BE2C (cell line): Measurements from ENCODE around the gene ERFE.

Experiments
- DNase-seq: peaks from one replicate; pipeline ENCODE4 v3.0.0-alpha.2; 2020
- H3K27me3 ChIP-seq: fragments of 250-450 bp; sonication (Bioruptor Pico); 2 replicates; pipeline ENCODE4 v1.5.1; 2020; ENCODE audit warnings: mild to moderate bottlenecking
- H3K36me3 ChIP-seq: fragments of 250-450 bp; sonication (Bioruptor Pico); 2 replicates; pipeline ENCODE4 v1.5.1; 2020; ENCODE audit warnings: mild to moderate bottlenecking
- H3K4me1 ChIP-seq: fragments of 250-450 bp; sonication (Bioruptor Pico); 2 replicates; pipeline ENCODE4 v1.5.1; 2020
- H3K4me3 ChIP-seq: 2 replicates; pipeline ENCODE4 v1.5.1; 2011; ENCODE audit warnings: low read depth, low read length
- H3K9me3 ChIP-seq: fragments of 250-450 bp; sonication (Bioruptor Pico); 2 replicates; pipeline ENCODE4 v1.5.1; 2020
- TF ChIP-seq, protein P1 (sequence below): IDR thresholded peaks from 2 replicates; pipeline ENCODE4 v1.5.1; 2012; ENCODE audit warnings: mild to moderate bottlenecking, low read depth, low read length

Gene ERFE

GRCh38 chr2:238171575-238172187 is 12.9 kb downstream of the ERFE start:
- no peak overlapping the region for H3K4me3 ChIP-seq
- TF ChIP-seq, protein P1, sequence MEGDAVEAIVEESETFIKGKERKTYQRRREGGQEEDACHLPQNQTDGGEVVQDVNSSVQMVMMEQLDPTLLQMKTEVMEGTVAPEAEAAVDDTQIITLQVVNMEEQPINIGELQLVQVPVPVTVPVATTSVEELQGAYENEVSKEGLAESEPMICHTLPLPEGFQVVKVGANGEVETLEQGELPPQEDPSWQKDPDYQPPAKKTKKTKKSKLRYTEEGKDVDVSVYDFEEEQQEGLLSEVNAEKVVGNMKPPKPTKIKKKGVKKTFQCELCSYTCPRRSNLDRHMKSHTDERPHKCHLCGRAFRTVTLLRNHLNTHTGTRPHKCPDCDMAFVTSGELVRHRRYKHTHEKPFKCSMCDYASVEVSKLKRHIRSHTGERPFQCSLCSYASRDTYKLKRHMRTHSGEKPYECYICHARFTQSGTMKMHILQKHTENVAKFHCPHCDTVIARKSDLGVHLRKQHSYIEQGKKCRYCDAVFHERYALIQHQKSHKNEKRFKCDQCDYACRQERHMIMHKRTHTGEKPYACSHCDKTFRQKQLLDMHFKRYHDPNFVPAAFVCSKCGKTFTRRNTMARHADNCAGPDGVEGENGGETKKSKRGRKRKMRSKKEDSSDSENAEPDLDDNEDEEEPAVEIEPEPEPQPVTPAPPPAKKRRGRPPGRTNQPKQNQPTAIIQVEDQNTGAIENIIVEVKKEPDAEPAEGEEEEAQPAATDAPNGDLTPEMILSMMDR, result no peak
- no peak for DNase-seq
- H3K4me1 ChIP-seq, result peaks cover 8% of the 10 kb centered on the region
- H3K27me3 ChIP-seq, result no peaks in the 10 kb centered on the region
- H3K9me3 ChIP-seq, result no peaks in the 10 kb centered on the region
- peaks cover 51% of the 10 kb centered on the region for H3K36me3 ChIP-seq

- TF ChIP-seq, protein P1, result no peak
- H3K4me1 ChIP-seq, result peaks cover 8% of the 10 kb centered on the region
- peaks cover 59% of the 10 kb centered on the region for H3K36me3 ChIP-seq
- H3K27me3 ChIP-seq, result no peaks in the 10 kb centered on the region
- no peak for DNase-seq
- no peaks in the 10 kb centered on the region for H3K9me3 ChIP-seq
- no peak overlapping the region for H3K4me3 ChIP-seq
Measured at GRCh38 chr2:238172439-238172838, 13.7 kb downstream of the ERFE start.

GRCh38 chr2:238173692-238174091 is 14.9 kb downstream of the ERFE start:
- H3K4me1 ChIP-seq, result peaks cover 8% of the 10 kb centered on the region
- no peaks in the 10 kb centered on the region for H3K27me3 ChIP-seq
- TF ChIP-seq, protein P1, result peak; percentile 47
- peaks cover 65% of the 10 kb centered on the region for H3K36me3 ChIP-seq
- no peaks in the 10 kb centered on the region for H3K9me3 ChIP-seq
- DNase-seq, result no peak
- H3K4me3 ChIP-seq, result no peak overlapping the region

GRCh38 chr2:238174291-238174690 is 15.5 kb downstream of the ERFE start:
- DNase-seq, result no peak
- TF ChIP-seq, protein P1, result no peak
- Histone ChIP-seq H3K9me3 (no peaks in the 10 kb centered on the region), H3K27me3 (no peaks in the 10 kb centered on the region), H3K4me1 (peaks cover 8% of the 10 kb centered on the region), H3K36me3 (peaks cover 68% of the 10 kb centered on the region), H3K4me3 (no peak overlapping the region)

- Histone ChIP-seq H3K27me3 (no peaks in the 10 kb centered on the region), H3K36me3 (peaks cover 70% of the 10 kb centered on the region), H3K4me3 (no peak overlapping the region), H3K4me1 (peaks cover 8% of the 10 kb centered on the region), H3K9me3 (no peaks in the 10 kb centered on the region)
- DNase-seq, result peak; percentile 56
- TF ChIP-seq, protein P1, result no peak
Measured at GRCh38 chr2:238174701-238175100, 15.9 kb downstream of the ERFE start.

- Histone ChIP-seq H3K4me1 (peaks cover 8% of the 10 kb centered on the region), H3K36me3 (peaks cover 76% of the 10 kb centered on the region), H3K27me3 (no peaks in the 10 kb centered on the region), H3K9me3 (no peaks in the 10 kb centered on the region), H3K4me3 (no peak overlapping the region)
- no peak for DNase-seq
- TF ChIP-seq, protein P1, result no peak
Measured at GRCh38 chr2:238176613-238177012, 17.8 kb downstream of the ERFE start.
